Ishikawa (cell line): ENCODE measurements around the gene SERPINI1.

Experiments used
- CEBPB ChIP-seq: IDR thresholded peaks from 2 replicates; pipeline ENCODE4 v1.6.1; 2012
- CREB1 ChIP-seq: IDR thresholded peaks from 2 replicates; pipeline ENCODE4 v1.6.1; 2012; ENCODE audit warnings: low read depth
- EGR1 ChIP-seq: IDR thresholded peaks from 2 replicates; pipeline ENCODE4 v1.6.1; 2012
- EP300 ChIP-seq: IDR thresholded peaks from 2 replicates; pipeline ENCODE4 v1.6.1; 2012; ENCODE audit warnings: borderline replicate concordance
- FOXM1 ChIP-seq: IDR thresholded peaks from 2 replicates; pipeline ENCODE4 v1.6.1; 2012; ENCODE audit warnings: low read depth, borderline replicate concordance
- NFIC ChIP-seq: IDR thresholded peaks from 2 replicates; pipeline ENCODE4 v1.6.1; 2012
- RAD21 ChIP-seq: IDR thresholded peaks from 2 replicates; pipeline ENCODE4 v1.6.1; 2012; ENCODE audit warnings: low read depth
- TAF1 ChIP-seq: IDR thresholded peaks from 2 replicates; pipeline ENCODE4 v1.6.1; 2012; ENCODE audit warnings: low read depth, mild to moderate bottlenecking
- TCF12 ChIP-seq: IDR thresholded peaks from 2 replicates; pipeline ENCODE4 v1.6.1; 2012; ENCODE audit warnings: low read depth
- TEAD4 ChIP-seq: IDR thresholded peaks from 2 replicates; pipeline ENCODE4 v1.6.1; 2012
- YY1 ChIP-seq: IDR thresholded peaks from 2 replicates; pipeline ENCODE4 v1.6.1; 2012; ENCODE audit warnings: low read depth
- ZBTB7A ChIP-seq: IDR thresholded peaks from 2 replicates; pipeline ENCODE4 v1.6.1; 2012; ENCODE audit warnings: low read depth
- TF ChIP-seq, protein P1 (sequence below): IDR thresholded peaks from 2 replicates; pipeline ENCODE4 v1.6.1; 2012
- TF ChIP-seq, protein P2 (sequence below): IDR thresholded peaks from 2 replicates; pipeline ENCODE4 v1.6.1; 2012
- TF ChIP-seq, protein P3 (sequence below): IDR thresholded peaks from 2 replicates; pipeline ENCODE4 v1.6.1; 2012; ENCODE audit warnings: low read depth, mild to moderate bottlenecking

The SERPINI1 gene

DNA sequence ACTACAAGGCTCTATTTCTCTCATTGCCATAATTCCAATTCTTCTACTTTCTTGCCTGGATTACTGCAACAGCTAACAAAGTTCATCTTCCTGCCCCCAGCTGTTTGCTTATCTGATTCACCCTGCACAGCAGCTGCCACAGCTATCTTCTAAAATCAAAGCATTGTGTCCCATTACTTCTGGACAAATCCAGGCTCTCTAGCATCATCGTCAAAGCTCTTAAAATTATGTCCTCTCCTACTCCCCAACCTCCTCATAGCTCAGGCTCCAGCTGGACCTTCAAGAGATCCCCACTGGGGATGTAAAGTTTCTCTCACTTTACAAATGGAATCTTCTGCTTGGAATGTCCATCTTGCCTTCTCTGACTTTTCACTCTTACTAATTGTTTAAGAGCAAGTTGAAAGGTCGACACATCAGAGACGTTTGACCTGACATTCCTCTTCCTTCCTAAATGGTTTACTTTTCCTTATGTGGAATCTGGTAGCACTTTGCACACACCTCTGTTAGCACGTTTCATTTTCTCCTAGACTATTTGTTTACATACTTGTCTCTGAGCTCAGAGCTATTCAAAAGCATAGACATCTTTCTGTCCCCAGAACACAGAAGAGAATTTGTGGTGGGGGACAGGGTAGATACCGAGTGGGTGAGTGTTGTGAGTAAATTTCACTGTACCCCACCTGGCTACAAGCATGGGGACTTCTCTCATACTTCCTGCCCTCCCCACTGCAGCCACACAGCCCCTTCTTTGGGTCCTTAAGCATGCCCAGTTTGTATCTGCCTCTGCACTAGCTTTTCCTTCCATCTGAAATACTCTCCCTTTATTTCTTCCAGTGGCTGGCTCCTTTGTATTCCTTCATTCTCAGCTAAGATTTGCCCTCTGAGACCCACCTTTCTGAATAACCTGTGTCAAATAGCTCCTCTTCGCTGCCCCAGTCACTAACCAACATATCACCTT is 77.9 kb downstream of the SERPINI1 start:
- TF ChIP-seq YY1 (no peak), ZBTB7A (no peak), EGR1 (no peak), TEAD4 (no peak), NFIC (no peak)
- TF ChIP-seq, protein P1, sequence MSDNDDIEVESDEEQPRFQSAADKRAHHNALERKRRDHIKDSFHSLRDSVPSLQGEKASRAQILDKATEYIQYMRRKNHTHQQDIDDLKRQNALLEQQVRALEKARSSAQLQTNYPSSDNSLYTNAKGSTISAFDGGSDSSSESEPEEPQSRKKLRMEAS, result no peak

DNA sequence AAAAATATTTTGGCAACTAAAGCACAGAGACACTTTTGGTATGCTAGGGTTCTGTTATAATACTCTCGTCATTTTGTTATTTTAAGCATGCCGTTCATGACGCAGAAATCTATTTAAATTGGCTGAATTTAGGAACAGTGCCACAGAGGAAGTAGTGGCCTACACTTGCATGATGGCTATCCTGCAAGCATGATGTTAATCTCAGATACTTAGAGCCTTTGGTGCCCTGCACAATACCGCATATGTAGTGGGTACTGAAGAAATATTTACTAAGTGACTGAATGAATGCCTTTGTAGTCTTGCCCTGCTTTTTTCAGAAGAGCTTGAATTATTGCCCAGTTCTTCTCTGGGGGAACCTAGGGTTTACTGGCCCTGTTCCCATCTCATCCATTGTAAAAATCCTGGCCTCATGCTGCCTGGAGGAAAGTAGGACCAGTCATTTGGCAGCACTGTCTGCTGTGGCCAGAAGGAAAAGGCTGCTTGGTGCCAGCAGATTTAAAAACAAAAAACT is 79.0 kb downstream of the SERPINI1 start:
- TF ChIP-seq FOXM1 (no peak), TEAD4 (no peak), NFIC (peak; percentile 72), EP300 (no peak), ZBTB7A (no peak), TAF1 (no peak), RAD21 (no peak), TCF12 (peak; percentile 17; the same call in 1 of the 2 replicates)
- TF ChIP-seq, protein P2, sequence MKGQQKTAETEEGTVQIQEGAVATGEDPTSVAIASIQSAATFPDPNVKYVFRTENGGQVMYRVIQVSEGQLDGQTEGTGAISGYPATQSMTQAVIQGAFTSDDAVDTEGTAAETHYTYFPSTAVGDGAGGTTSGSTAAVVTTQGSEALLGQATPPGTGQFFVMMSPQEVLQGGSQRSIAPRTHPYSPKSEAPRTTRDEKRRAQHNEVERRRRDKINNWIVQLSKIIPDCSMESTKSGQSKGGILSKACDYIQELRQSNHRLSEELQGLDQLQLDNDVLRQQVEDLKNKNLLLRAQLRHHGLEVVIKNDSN, result no peak
- TF ChIP-seq, protein P1, result no peak

DNA sequence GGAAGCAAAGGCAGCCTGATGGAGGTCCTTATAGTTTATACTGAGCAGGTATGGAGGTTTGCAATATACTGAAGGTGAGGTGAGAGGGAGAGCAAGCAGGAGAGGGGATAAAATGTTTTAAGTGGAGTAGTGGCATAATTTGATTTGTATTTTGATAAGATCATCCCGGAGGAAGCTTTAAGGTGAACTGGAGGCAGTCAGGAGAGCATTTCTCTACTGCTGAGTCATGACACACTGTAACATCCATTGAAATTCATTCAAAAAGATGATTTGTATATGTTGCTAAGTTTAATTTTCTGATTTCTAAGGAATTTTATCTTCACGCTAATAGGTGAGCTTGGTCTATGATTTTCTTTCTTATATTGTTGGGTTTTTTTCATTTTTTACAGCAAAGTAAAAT is 81.4 kb downstream of the SERPINI1 start:
- no peak for TF ChIP-seq NFIC

DNA sequence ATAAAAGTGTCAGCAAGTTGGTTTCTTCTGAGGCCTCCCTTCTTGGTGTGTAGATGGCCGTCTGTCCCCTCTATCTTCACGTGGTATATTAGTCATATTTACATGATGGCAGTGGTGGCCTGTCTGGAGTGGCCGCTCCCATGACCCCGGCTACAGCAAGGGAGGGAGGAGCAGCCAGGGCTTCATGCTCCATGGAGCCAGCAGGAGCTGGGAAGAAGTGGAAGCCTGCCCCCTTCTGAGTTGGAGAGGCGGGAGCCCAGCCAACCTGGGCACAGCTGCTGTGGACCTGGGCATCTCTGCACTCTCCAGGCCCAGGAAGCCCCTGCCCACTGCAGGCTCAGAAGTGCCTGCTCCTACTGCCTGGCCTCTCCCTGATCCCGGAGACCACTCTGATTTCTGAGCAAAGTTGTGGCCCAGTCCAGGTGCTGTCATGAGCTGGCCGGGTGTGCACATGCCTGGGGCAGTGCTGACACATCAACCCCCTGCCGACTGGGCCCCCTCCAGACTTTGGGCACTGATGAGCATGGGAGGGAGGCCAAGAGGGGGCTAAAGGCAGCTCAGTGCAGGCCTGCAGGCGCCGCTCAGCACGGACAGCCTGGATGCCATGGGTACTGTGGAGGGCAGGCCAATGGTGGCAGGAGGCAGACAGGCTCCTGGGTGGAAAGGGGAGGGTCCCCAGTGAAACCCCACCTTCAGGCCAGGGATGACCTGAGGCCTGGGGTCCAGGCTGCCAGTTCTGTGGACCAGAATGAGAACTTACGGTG is 84.8 kb downstream of the SERPINI1 start:
- TF ChIP-seq, protein P2, result no peak
- TF ChIP-seq NFIC (no peak), CREB1 (no peak), ZBTB7A (no peak), FOXM1 (no peak), TAF1 (no peak), RAD21 (no peak), TCF12 (no peak), EP300 (no peak), EGR1 (no peak), CEBPB (no peak)

DNA sequence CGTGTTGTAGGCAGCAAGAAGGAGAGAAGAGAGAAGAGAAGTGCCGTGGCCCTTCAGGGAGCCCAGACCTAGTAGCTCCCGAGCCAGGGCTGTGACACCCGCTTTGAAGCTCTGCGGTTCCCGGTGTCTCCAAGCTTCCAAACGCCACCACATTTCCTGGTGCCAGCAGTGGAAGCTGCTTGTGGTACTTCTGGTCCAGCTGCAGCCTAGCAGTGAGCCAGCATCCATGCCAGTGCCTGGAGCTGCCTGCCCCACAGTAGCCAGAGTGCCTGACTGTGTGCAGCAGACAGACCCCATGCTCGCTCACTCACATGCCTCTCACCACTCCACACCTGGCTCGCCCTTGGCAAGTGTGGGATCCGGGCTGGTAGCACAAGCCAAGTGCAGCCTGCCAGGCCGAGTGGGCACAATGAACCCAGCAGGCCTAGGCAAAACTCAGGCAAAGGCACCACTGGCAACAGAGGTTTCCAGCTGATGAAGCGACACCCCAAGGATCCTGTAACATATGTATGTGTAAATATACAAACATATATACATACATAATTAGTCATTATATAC is 85.8 kb downstream of the SERPINI1 start:
- TF ChIP-seq CEBPB, result no peak
- no peak for TF ChIP-seq EP300
- TF ChIP-seq, protein P1, result no peak
- TF ChIP-seq YY1, result no peak
- TF ChIP-seq EGR1, result no peak
- TF ChIP-seq TAF1, result no peak
- TF ChIP-seq FOXM1, result no peak
- no peak for TF ChIP-seq TEAD4
- TF ChIP-seq, protein P3, sequence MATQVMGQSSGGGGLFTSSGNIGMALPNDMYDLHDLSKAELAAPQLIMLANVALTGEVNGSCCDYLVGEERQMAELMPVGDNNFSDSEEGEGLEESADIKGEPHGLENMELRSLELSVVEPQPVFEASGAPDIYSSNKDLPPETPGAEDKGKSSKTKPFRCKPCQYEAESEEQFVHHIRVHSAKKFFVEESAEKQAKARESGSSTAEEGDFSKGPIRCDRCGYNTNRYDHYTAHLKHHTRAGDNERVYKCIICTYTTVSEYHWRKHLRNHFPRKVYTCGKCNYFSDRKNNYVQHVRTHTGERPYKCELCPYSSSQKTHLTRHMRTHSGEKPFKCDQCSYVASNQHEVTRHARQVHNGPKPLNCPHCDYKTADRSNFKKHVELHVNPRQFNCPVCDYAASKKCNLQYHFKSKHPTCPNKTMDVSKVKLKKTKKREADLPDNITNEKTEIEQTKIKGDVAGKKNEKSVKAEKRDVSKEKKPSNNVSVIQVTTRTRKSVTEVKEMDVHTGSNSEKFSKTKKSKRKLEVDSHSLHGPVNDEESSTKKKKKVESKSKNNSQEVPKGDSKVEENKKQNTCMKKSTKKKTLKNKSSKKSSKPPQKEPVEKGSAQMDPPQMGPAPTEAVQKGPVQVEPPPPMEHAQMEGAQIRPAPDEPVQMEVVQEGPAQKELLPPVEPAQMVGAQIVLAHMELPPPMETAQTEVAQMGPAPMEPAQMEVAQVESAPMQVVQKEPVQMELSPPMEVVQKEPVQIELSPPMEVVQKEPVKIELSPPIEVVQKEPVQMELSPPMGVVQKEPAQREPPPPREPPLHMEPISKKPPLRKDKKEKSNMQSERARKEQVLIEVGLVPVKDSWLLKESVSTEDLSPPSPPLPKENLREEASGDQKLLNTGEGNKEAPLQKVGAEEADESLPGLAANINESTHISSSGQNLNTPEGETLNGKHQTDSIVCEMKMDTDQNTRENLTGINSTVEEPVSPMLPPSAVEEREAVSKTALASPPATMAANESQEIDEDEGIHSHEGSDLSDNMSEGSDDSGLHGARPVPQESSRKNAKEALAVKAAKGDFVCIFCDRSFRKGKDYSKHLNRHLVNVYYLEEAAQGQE, result no peak
- TF ChIP-seq CREB1, result no peak
- TF ChIP-seq ZBTB7A, result no peak
- no peak for TF ChIP-seq TCF12
- no peak for TF ChIP-seq RAD21
- no peak for TF ChIP-seq NFIC
- TF ChIP-seq, protein P2, result no peak

DNA sequence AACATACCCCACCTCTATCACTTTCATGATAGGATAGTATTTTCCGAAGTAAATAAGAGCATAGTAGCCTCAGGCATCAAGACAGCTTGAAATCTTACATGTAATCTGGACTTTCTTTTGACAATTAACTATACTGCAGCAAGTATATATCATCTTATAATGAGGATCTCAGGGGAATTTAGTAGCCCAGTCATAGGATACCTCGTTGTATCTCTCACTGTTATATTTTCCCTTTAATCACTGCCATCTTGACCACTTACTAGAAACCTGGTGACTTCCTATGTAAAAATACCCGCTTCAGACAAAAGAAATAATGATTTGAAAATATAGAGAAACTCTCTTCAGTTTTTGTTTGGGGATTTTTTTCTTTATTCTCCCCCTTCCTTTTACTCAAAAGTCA is 88.2 kb downstream of the SERPINI1 start:
- TF ChIP-seq CREB1, result no peak
- TF ChIP-seq, protein P2, result no peak
- no peak for TF ChIP-seq ZBTB7A
- no peak for TF ChIP-seq RAD21
- TF ChIP-seq YY1, result no peak
- TF ChIP-seq, protein P1, result no peak
- no peak for TF ChIP-seq EGR1
- no peak for TF ChIP-seq EP300
- no peak for TF ChIP-seq FOXM1
- no peak for TF ChIP-seq TCF12
- TF ChIP-seq CEBPB, result no peak
- no peak for TF ChIP-seq NFIC
- TF ChIP-seq TAF1, result no peak
- TF ChIP-seq, protein P3, result no peak
